Right atrium auricular region (tissue), 2 donors: ENCODE data around the gene HIGD1C. TPM values are rescaled to one million over a fixed set of nuclear protein-coding genes. Genes with fewer than 3 reads are reported as not detected.
"Not testable (repeated sequence)": the region's sequence is repeated elsewhere in the genome, so short reads cannot be mapped to it uniquely, and the experiment has no call there.

Experiments used
- DNase-seq: peaks from one replicate; pipeline ENCODE4 v3.0.0-alpha.2; 2019; ENCODE audit warnings: low spot score
- H3K27ac ChIP-seq, 2 donors: fragments of 200-600 bp; sonication (generic); 1 replicate in 1 of 2; 2 replicates in 1 of 2; pipeline ENCODE4 v1.5.1; 2016 to 2019
- H3K27me3 ChIP-seq, 2 donors: fragments of 200-600 bp; sonication (generic); one replicate each; pipeline versions ENCODE4 v1.5.1 to v1.6.0; 2017 to 2019
- H3K36me3 ChIP-seq: fragments of 200-600 bp; sonication (generic); one replicate; pipeline ENCODE4 v1.5.1; 2016
- H3K4me1 ChIP-seq, 2 donors: fragments of 200-600 bp; sonication (generic); one replicate each; pipeline versions ENCODE4 v1.5.1 to v1.6.0; 2017 to 2019
- H3K4me3 ChIP-seq, 2 donors: fragments of 200-600 bp; sonication (generic); 1 replicate in 1 of 2; 2 replicates in 1 of 2; pipeline ENCODE4 v1.5.1; 2017 to 2019; ENCODE audit warnings: mild to moderate bottlenecking in 1 of 2, moderate library complexity in 1 of 2
- H3K9me3 ChIP-seq, 2 donors: fragments of 200-600 bp; sonication (generic); one replicate each; pipeline ENCODE4 v1.5.1; 2019
- total RNA-seq, 2 donors: library from RNA; depleted of rRNA; stranded (reverse); fragments of >200 nt; gene quantifications; one replicate each; pipeline ENCODE4 v1.1.0, GENCODE V29; 2016
- TF ChIP-seq, protein P1 (sequence below), 2 donors: fragments of 200-600 bp; sonication (generic); IDR thresholded peaks; one replicate each; pipeline ENCODE4 v1.5.1; 2019; ENCODE audit warnings: antibody characterized with exemption in 2 of 2

HIGD1C gene
- total RNA-seq, result not detected

DNA sequence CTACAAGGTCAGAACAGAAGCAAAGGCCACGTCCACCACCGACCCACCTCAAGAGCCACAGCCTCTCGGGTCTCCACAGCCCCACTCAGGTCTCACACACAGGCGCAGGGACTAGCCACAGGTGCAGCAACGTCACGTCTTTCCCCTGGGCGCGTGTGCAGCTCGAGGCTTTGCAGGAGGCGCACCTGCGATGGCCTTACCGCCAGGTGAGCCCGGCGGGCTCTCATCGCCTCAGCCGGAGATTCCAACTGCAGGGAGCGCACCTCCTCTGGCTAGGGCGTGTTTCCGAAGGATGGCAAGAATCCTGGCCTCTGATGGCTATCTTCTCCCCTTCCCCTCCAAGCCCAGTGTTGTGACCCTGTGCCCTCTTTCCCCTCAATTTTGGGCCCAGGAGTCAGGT lies at the start of gene HIGD1C:
TSS of gene HIGD1C (plus strand) at position 35 of the 400 bp plus-strand sequence. CDS start 1,455 bp downstream, outside the sequence.
- H3K9me3 ChIP-seq, result no peaks in the 10 kb centered on the region
- no peaks in the 10 kb centered on the region for H3K27me3 ChIP-seq
- H3K27ac ChIP-seq, result no peak within 1 kb of the TSS
- H3K4me1 ChIP-seq, result no peaks in the 10 kb centered on the region
- H3K4me3 ChIP-seq, result no peak within 1 kb of the TSS
- no peaks in the 10 kb centered on the region for H3K36me3 ChIP-seq
- no peak for DNase-seq
- TF ChIP-seq, protein P1, sequence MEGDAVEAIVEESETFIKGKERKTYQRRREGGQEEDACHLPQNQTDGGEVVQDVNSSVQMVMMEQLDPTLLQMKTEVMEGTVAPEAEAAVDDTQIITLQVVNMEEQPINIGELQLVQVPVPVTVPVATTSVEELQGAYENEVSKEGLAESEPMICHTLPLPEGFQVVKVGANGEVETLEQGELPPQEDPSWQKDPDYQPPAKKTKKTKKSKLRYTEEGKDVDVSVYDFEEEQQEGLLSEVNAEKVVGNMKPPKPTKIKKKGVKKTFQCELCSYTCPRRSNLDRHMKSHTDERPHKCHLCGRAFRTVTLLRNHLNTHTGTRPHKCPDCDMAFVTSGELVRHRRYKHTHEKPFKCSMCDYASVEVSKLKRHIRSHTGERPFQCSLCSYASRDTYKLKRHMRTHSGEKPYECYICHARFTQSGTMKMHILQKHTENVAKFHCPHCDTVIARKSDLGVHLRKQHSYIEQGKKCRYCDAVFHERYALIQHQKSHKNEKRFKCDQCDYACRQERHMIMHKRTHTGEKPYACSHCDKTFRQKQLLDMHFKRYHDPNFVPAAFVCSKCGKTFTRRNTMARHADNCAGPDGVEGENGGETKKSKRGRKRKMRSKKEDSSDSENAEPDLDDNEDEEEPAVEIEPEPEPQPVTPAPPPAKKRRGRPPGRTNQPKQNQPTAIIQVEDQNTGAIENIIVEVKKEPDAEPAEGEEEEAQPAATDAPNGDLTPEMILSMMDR (IDR thresholded peaks at IDR 0.05), result no peak

DNA sequence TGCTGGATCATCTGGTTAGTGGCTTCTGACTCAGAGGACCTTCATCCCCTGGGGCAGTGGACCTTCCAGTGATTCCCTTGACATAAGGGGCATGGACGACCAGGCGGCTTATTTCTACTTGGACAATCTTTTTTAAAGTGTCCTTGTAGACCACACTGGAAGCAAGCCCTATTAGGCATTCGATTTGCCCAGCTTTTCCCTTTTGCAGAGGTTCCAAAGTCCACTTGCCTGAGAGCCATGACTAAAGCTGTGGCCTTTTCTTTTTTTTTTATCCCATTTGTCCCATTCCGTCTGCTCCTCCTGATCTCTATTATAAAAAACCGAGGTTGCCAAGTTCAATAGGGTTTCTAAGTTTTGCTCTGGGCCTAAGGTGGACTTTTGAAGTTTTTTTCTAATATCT lies 43.9 kb upstream of the HIGD1C start:
- DNase-seq, H3K4me3 ChIP-seq, H3K27me3 ChIP-seq, H3K36me3 ChIP-seq, H3K27ac ChIP-seq, H3K4me1 ChIP-seq: not testable (repeated sequence)
- H3K9me3 ChIP-seq, result peaks cover 0 to 19% of the 10 kb centered on the region in 2 donors

DNA sequence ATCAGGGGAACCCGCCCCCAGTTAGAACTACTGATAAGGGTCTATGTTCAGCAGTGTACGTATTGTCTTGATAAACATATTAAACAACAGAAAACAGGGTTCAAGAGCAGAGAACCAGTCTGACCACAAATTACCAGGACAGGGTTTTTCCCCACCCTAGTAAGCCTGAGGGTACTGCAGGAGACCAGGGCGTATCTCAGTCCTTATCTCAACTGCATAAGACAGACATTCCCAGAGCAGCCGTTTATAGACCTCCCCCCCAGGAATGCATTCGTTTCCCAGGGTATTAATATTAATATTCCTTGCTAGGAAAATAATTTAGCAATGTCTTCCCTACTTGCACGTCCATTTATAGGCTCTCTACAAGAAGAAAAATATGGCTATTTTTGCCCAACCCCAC lies 40.0 kb upstream of the HIGD1C start:
- not testable (repeated sequence) for H3K27me3 ChIP-seq, H3K4me1 ChIP-seq, H3K36me3 ChIP-seq, DNase-seq, H3K27ac ChIP-seq, H3K4me3 ChIP-seq
- H3K9me3 ChIP-seq, result peaks cover 0 to 29% of the 10 kb centered on the region in 2 donors

DNA sequence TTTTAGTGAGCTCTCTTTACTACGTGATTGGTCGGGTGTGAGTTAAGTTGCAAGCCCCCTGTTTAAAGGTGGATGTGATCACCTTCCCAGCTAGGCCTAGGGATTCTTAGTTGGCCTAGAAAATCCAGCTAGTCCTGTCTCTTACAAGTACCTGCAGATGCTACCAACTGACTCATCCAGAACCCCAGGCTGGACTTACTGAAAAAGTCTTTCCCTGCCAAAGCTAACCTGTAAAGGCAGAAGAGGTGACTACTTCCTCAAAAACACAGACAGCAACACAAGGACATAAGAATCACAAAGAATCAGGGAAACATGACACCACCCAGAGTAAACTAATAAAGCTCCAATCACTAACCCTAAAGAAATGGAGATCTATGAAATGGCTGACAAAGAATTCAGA lies 39.1 kb upstream of the HIGD1C start:
- no peaks in the 10 kb centered on the region for H3K27me3 ChIP-seq
- peaks cover 0 to 29% of the 10 kb centered on the region in 2 donors for H3K9me3 ChIP-seq
- H3K27ac ChIP-seq, result no peak overlapping the region
- no peaks in the 10 kb centered on the region for H3K4me1 ChIP-seq
- TF ChIP-seq, protein P1 (IDR thresholded peaks at IDR 0.05), result no peak
- no peaks in the 10 kb centered on the region for H3K36me3 ChIP-seq
- DNase-seq, result no peak
- no peak overlapping the region for H3K4me3 ChIP-seq

DNA sequence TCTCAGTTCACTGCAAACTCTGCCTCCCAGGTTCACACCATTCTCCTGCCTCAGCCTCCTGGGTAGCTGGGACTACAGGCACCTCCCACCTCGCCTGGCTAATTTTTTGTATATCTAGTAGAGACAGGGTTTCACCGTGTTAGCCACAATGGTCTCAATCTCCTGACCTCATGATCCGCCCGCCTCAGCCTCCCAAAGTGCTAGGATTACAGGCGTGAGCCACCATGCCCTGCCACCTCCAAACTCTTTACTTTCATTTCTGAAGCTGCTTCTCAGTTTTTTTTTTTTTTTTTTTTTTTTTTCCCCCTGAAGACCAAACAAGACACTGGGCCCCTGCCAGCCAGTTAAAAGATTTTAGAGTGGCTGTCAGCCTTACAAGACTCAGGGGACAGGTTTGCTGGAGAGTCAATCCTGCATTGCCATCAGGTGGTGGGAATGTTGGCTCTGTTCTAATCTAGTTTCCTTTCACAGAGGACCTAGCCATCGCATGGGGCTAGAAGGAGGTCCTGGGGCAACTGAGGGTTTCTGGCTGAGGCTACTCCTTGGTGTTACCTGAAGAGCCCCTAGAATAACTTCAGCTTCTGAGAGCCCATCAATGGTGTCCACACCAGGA lies 37.4 kb upstream of the HIGD1C start:
- Histone ChIP-seq H3K36me3 (no peaks in the 10 kb centered on the region), H3K27ac (no peak overlapping the region), H3K9me3 (peaks cover 0 to 29% of the 10 kb centered on the region in 2 donors), H3K4me1 (no peaks in the 10 kb centered on the region), H3K27me3 (no peaks in the 10 kb centered on the region), H3K4me3 (no peak overlapping the region)
- TF ChIP-seq, protein P1 (IDR thresholded peaks at IDR 0.05), result no peak
- DNase-seq, result no peak

DNA sequence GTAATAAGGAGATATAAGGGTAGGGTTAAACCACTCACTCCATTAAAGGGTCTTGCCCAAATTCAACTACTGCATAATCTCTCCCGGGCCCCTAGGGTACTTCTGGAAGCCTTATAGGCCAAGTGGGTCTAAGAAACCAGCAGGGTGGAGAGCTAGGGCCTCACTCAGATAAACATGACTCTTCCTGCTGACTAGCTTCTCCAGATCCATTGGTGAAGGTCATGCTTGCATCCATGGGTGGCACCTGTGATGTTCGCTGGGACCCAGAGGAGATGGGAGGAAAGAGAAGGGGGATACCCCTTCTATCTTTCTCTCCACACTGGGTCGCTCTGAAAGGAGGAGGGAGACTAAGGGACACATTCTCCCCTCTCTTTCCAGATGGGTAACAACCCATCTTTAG lies 36.1 kb upstream of the HIGD1C start:
- no peaks in the 10 kb centered on the region for H3K36me3 ChIP-seq
- H3K27me3 ChIP-seq, result no peaks in the 10 kb centered on the region
- no peaks in the 10 kb centered on the region for H3K4me1 ChIP-seq
- H3K27ac ChIP-seq, result no peak overlapping the region
- peaks cover 0 to 29% of the 10 kb centered on the region in 2 donors for H3K9me3 ChIP-seq
- TF ChIP-seq, protein P1 (IDR thresholded peaks at IDR 0.05), result no peak
- DNase-seq, result no peak
- no peak overlapping the region for H3K4me3 ChIP-seq
